Neural cell (in vitro differentiated cells): ENCODE measurements around the gene RSRC1. TPM values are rescaled to one million over a fixed set of nuclear protein-coding genes. Genes with fewer than 3 reads are reported as not detected.

Experiments
- H2AFZ ChIP-seq: fragments of 200-600, 300-800 bp; sonication (generic), shearing (Covaris generic); 2 replicates; pipeline ENCODE4 v1.6.0; 2014; ENCODE audit warnings: low read depth, mild to moderate bottlenecking, antibody characterized with exemption, low read length, moderate library complexity
- H3F3A ChIP-seq: fragments of 200-600 bp; shearing (Covaris generic); 2 replicates; pipeline ENCODE4 v1.6.1; 2016; ENCODE audit warnings: mild to moderate bottlenecking, moderate library complexity, mixed read lengths, antibody characterized with exemption, low read length; ENCODE audit not compliant: insufficient read depth, poor library complexity, severe bottlenecking
- H3K27ac ChIP-seq: fragments of 200-600, 300-800 bp; sonication (generic), shearing (Covaris generic); 2 replicates; pipeline ENCODE4 v1.5.1; 2014; ENCODE audit warnings: mild to moderate bottlenecking, low read length, moderate library complexity
- H3K27me3 ChIP-seq: fragments of 300-800, 200-600 bp; sonication (generic), shearing (Covaris generic); 2 replicates; pipeline ENCODE4 v1.6.0; 2014; ENCODE audit warnings: mild to moderate bottlenecking, low read depth, low read length, moderate library complexity; ENCODE audit not compliant: insufficient read depth
- H3K36me3 ChIP-seq: fragments of 300-800, 200-600 bp; sonication (generic), shearing (Covaris generic); 2 replicates; pipeline ENCODE4 v1.5.1; 2014; ENCODE audit warnings: mild to moderate bottlenecking, antibody characterized with exemption, low read length, moderate library complexity; ENCODE audit not compliant: insufficient read depth
- H3K4me2 ChIP-seq: fragments of 300-800, 200-600 bp; sonication (generic), shearing (Covaris generic); 2 replicates; pipeline ENCODE4 v1.6.0; 2014; ENCODE audit warnings: mild to moderate bottlenecking, low read length
- H3K4me3 ChIP-seq: fragments of 300-800, 200-600 bp; sonication (generic), shearing (Covaris generic); 2 replicates; pipeline ENCODE4 v1.5.1; 2014; ENCODE audit warnings: mild to moderate bottlenecking, low read length, moderate library complexity
- H3K79me2 ChIP-seq: fragments of 200-600 bp; shearing (Covaris generic); replicated peaks from 2 replicates; pipeline ENCODE4 v1.6.0; 2014; ENCODE audit warnings: mild to moderate bottlenecking, low read length, moderate library complexity; ENCODE audit not compliant: insufficient read depth
- H3K9ac ChIP-seq: fragments of 300-800, 200-600 bp; sonication (generic), shearing (Covaris generic); 2 replicates; pipeline ENCODE4 v1.6.1; 2016; ENCODE audit warnings: mild to moderate bottlenecking, low read length, mixed read lengths
- H3K9me2 ChIP-seq: fragments of 200-600 bp; shearing (Covaris generic); 2 replicates; pipeline ENCODE4 v1.6.1; 2016; ENCODE audit warnings: mild to moderate bottlenecking, low read length, mixed read lengths; ENCODE audit not compliant: insufficient read depth
- H3K9me3 ChIP-seq: fragments of 200-600, 300-800 bp; sonication (generic), shearing (Covaris generic); 2 replicates; pipeline ENCODE4 v1.6.1; 2016; ENCODE audit warnings: mild to moderate bottlenecking, mixed run types, low read length, moderate library complexity, mixed read lengths
- H4K20me1 ChIP-seq: fragments of 200-600 bp; shearing (Covaris generic); 2 replicates; pipeline ENCODE4 v1.6.1; 2016; ENCODE audit warnings: mild to moderate bottlenecking, mixed run types; ENCODE audit not compliant: insufficient read depth
- EP300 ChIP-seq: fragments of 450-650 bp; conservative IDR thresholded peaks from 2 replicates; pipeline ENCODE4 v1.6.1; 2014; ENCODE audit warnings: antibody characterized with exemption, mild to moderate bottlenecking, moderate library complexity; ENCODE audit not compliant: poor library complexity, severe bottlenecking
- EZH2 ChIP-seq: fragments of 200-600, 300-800 bp; shearing (Covaris generic), sonication (generic); IDR thresholded peaks from 2 replicates; pipeline ENCODE4 v1.6.1; 2014; ENCODE audit warnings: antibody characterized with exemption, low read length, borderline replicate concordance, mild to moderate bottlenecking; ENCODE audit not compliant: insufficient read depth, poor library complexity, severe bottlenecking
- MXI1 ChIP-seq: fragments of 450-650 bp; conservative IDR thresholded peaks from 2 replicates; pipeline ENCODE4 v1.6.1; 2014; ENCODE audit warnings: antibody characterized with exemption, mild to moderate bottlenecking; ENCODE audit not compliant: poor library complexity, severe bottlenecking
- POLR2AphosphoS5 ChIP-seq: IDR thresholded peaks from 2 replicates; pipeline ENCODE4 v1.6.1; 2012
- RAD21 ChIP-seq: fragments of 450-650 bp; conservative IDR thresholded peaks from 2 replicates; pipeline ENCODE4 v1.6.1; 2014; ENCODE audit warnings: antibody characterized with exemption, mild to moderate bottlenecking, moderate library complexity
- SMC3 ChIP-seq: fragments of 450-650 bp; conservative IDR thresholded peaks from 2 replicates; pipeline ENCODE4 v1.6.1; 2014; ENCODE audit warnings: antibody characterized with exemption, mild to moderate bottlenecking, moderate library complexity; ENCODE audit not compliant: poor library complexity
- TAF1 ChIP-seq: IDR thresholded peaks from 2 replicates; pipeline ENCODE4 v1.6.1; 2012; ENCODE audit warnings: low read depth
- polyA plus RNA-seq: library from polyadenylated mRNA; depleted of rRNA; stranded (reverse); fragments of >200 nt; gene quantifications from 2 replicates; pipeline ENCODE4 v1.2.3, GENCODE V29; 2014
- TF ChIP-seq, protein P1 (sequence below): fragments of 450-650 bp; IDR thresholded peaks from 2 replicates; pipeline ENCODE4 v1.5.1; 2014; ENCODE audit warnings: antibody characterized with exemption, mild to moderate bottlenecking, moderate library complexity; ENCODE audit not compliant: poor library complexity, severe bottlenecking
- TF ChIP-seq, protein P2 (sequence below): IDR thresholded peaks from 2 replicates; pipeline ENCODE4 v1.6.1; 2012; ENCODE audit warnings: borderline replicate concordance

The RSRC1 gene
- polyA plus RNA-seq, 1 donor from 2014 or later = 28.1 TPM

DNA sequence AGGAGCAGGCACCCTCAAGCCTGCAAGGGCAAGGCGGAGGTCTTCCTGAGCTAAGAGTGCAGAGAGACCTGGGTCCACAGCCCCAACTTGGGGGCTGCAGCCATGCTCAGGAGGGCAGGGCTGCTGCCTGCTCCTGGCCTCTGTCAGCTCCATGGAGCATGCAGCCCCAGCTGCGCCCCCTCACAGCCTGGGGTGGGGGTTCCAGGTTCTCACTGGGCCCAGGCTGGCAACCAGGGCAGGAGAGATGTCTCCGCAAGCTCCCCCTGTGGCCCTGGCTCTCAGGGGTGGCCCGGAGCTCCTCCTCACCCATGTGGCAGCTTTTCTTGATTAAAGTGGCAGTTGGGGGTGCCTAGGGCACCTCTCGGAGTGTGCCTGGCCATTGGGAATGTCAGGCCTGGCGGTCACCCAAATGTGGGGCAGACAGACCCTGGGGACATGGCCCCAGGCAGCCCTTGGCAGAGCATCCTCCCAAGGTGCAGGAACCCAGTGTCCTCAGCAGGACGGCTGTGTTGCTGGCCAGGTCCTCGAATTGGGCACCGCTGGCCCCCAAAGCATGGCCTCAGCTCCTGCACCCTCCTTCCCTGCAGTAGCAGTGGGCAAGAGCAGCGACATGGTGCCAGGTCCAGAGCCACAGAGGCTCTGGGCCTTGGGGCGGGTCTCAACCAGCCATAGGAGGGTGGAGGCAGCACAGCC lies 251.0 kb downstream of the RSRC1 start:
- no peaks in the 10 kb centered on the region for H3K9me3 ChIP-seq
- H3K79me2 ChIP-seq = no peaks in the 10 kb centered on the region
- no peak overlapping the region for H3K9ac ChIP-seq
- H3K9me2 ChIP-seq = no peaks in the 10 kb centered on the region
- no peak overlapping the region for H3K27ac ChIP-seq
- H3K4me3 ChIP-seq = no peak overlapping the region
- H3K27me3 ChIP-seq = no peaks in the 10 kb centered on the region
- no peak overlapping the region for H2AFZ ChIP-seq
- H3F3A ChIP-seq = no peaks in the 10 kb centered on the region
- no peaks in the 10 kb centered on the region for H4K20me1 ChIP-seq
- TF ChIP-seq RAD21 (no peak), EZH2 (no peak), SMC3 (no peak), TAF1 (no peak), POLR2AphosphoS5 (no peak), MXI1 (no peak), EP300 (no peak)
- TF ChIP-seq, protein P1, sequence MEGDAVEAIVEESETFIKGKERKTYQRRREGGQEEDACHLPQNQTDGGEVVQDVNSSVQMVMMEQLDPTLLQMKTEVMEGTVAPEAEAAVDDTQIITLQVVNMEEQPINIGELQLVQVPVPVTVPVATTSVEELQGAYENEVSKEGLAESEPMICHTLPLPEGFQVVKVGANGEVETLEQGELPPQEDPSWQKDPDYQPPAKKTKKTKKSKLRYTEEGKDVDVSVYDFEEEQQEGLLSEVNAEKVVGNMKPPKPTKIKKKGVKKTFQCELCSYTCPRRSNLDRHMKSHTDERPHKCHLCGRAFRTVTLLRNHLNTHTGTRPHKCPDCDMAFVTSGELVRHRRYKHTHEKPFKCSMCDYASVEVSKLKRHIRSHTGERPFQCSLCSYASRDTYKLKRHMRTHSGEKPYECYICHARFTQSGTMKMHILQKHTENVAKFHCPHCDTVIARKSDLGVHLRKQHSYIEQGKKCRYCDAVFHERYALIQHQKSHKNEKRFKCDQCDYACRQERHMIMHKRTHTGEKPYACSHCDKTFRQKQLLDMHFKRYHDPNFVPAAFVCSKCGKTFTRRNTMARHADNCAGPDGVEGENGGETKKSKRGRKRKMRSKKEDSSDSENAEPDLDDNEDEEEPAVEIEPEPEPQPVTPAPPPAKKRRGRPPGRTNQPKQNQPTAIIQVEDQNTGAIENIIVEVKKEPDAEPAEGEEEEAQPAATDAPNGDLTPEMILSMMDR = no peak
- TF ChIP-seq, protein P2, sequence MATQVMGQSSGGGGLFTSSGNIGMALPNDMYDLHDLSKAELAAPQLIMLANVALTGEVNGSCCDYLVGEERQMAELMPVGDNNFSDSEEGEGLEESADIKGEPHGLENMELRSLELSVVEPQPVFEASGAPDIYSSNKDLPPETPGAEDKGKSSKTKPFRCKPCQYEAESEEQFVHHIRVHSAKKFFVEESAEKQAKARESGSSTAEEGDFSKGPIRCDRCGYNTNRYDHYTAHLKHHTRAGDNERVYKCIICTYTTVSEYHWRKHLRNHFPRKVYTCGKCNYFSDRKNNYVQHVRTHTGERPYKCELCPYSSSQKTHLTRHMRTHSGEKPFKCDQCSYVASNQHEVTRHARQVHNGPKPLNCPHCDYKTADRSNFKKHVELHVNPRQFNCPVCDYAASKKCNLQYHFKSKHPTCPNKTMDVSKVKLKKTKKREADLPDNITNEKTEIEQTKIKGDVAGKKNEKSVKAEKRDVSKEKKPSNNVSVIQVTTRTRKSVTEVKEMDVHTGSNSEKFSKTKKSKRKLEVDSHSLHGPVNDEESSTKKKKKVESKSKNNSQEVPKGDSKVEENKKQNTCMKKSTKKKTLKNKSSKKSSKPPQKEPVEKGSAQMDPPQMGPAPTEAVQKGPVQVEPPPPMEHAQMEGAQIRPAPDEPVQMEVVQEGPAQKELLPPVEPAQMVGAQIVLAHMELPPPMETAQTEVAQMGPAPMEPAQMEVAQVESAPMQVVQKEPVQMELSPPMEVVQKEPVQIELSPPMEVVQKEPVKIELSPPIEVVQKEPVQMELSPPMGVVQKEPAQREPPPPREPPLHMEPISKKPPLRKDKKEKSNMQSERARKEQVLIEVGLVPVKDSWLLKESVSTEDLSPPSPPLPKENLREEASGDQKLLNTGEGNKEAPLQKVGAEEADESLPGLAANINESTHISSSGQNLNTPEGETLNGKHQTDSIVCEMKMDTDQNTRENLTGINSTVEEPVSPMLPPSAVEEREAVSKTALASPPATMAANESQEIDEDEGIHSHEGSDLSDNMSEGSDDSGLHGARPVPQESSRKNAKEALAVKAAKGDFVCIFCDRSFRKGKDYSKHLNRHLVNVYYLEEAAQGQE = no peak
- no peaks in the 10 kb centered on the region for H3K36me3 ChIP-seq
- no peak overlapping the region for H3K4me2 ChIP-seq

DNA sequence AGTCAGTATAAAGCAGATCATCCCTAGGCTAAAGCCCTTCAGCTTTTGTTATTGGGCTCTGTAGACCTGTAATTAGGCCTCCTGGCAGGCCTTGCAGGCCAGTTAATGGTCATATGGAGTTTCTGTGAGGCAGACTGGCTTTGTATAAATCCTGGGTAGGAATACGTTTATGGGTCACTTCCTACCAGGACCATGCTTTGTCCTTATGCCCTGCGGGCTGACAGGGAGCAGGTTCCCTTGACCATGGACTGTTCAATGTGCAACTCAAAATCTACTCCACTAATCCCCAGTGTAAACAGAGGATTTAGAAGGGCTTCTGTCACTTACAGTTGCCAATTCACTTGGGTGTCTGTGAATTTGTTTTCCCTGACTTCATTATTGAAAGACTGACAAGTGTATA lies 258.4 kb downstream of the RSRC1 start:
- no peaks in the 10 kb centered on the region for H3K36me3 ChIP-seq
- no peak overlapping the region for H3K9ac ChIP-seq
- H3K27ac ChIP-seq = no peak overlapping the region
- no peaks in the 10 kb centered on the region for H3K79me2 ChIP-seq
- H3K9me3 ChIP-seq = no peaks in the 10 kb centered on the region
- no peaks in the 10 kb centered on the region for H4K20me1 ChIP-seq
- H3K4me3 ChIP-seq = no peak overlapping the region
- H3K27me3 ChIP-seq = no peaks in the 10 kb centered on the region
- no peak overlapping the region for H3K4me2 ChIP-seq
- TF ChIP-seq, protein P1 = no peak
- TF ChIP-seq EP300 (no peak), POLR2AphosphoS5 (no peak), MXI1 (no peak), RAD21 (no peak), EZH2 (no peak), SMC3 (no peak), TAF1 (no peak)
- TF ChIP-seq, protein P2 = no peak
- no peak overlapping the region for H2AFZ ChIP-seq
- H3F3A ChIP-seq = no peaks in the 10 kb centered on the region
- H3K9me2 ChIP-seq = no peaks in the 10 kb centered on the region
